ENCODE data around the gene PPARD. TPM values are rescaled to one million over a fixed set of nuclear protein-coding genes. Genes with fewer than 3 reads are reported as not detected.
A peak's percentile ranks its signal among the peaks of the same experiment; 100 is the strongest.

The PPARD gene
- total and polyA plus RNA-seq, 2 of the 13 experiments (the other 11 are each of a cell fraction or from before 2014, with no cell fraction given): 6.1 to 13.3 TPM

DNA sequence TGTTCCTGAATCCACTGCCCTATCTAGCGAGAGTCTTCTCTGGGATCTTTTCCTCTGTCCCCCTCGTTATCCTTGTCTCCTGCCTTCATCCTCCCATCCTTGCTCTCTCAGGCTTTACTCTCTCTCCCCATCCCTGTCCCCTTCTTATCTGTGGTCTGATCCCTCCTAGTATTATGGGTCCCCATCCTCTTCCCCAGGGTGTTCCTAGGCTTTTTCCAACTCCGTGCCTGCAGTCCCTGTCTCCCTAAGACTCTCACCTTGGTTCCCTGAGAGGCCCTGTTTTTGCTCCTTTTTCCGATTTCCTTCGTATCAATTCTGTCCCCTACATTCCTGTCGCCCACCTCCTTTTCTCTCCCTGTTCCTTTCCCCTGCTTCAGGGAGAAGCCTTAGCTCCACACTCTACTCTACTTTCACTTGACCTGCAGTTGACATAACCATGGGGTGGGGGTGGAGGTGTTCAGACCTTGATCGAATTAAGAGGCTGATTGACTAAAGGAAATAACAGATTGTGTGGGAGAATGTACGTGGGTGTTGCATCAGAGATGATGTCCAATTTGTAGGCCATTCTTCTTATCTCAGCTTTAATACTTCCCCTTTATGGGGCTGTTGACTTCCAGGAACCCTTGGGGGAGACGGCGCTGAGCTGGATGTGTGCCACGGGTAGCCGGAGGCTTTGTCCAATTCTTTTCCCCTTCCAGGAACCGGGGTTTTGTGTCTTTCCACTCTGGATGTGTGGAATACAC lies 905 bp downstream of the PPARD start:
- no peaks in the 10 kb centered on the region for H3K9me3 ChIP-seq (ENCODE audit: low read length)
- peak overlapping the region; percentile 74 to 89 (median 87) for H3K4me3 ChIP-seq (replicated peaks in 1 of 3; ENCODE audit: insufficient read depth in 1 of 3, low read depth in 2 of 3, low read length in 3 of 3)
- DNase-seq (ENCODE audit: low spot score): no peak
- peaks cover 6 to 22% of the 10 kb centered on the region in 2 experiments; a peak in 4 of 5 replicates for H3K36me3 ChIP-seq (replicated peaks in 1 of 2; ENCODE audit: control insufficient read depth in 1 of 2, insufficient read depth in 2 of 2, low read length in 2 of 2)
- peak overlapping the region; percentile 97 for H3K4me2 ChIP-seq (ENCODE audit: low read depth, low read length)
- ChIA-PET CTCF (ENCODE audit: low intra/inter-chr PET ratio, low total read pairs) (interaction anchor here (0.9 to 3.5 kb wide), 5 partner anchors 42 to 125 kb away, joined by 3 to 87 read pairs (median 27); partner anchors contain the start of genes FANCE and RPL10A), POLR2A (interaction anchor here (1.5 to 4.3 kb wide), 7 partner anchors 28 to 128 kb away, joined by 4 to 19 read pairs (median 12); partner anchors contain the start of genes FANCE and ZNF76)
- peaks cover 40% of the 10 kb centered on the region for H3K4me1 ChIP-seq (ENCODE audit: insufficient read depth, low read length)
- in situ Hi-C loops (cut with HindIII; ENCODE audit: extremely low pct_ligation_motif_present, low pct_unique_long_range_greater_than_20kb): loop anchor here (5.0 kb wide), 2 partner anchors 64 to 109 kb away; partner anchors contain the start of gene FANCE
- H3K9ac ChIP-seq (ENCODE audit: insufficient read depth, low read depth, low read length): peak overlapping the region; percentile 83
- H2AFZ ChIP-seq (ENCODE audit: low read length): no peak overlapping the region
- no peaks in the 10 kb centered on the region for H4K20me1 ChIP-seq (ENCODE audit: insufficient read depth, low read length)
- BruUV-seq (replicated peaks): TSS peak; percentile 62
- no peaks in the 10 kb centered on the region; a peak in 1 of 5 replicates for H3K27me3 ChIP-seq (ENCODE audit: control insufficient read depth in 1 of 2, insufficient read depth in 2 of 2, low read length in 2 of 2)
- peak; percentile 4 for ATAC-seq
- 27% methylated on average over 13 of the region's 13 CpGs for WGBS (ENCODE audit: low lambda C conversion rate)
- intact Hi-C loops (cut with micrococcal nuclease; ENCODE audit: unreplicated experiment): no loop called here
- H3K79me2 ChIP-seq (ENCODE audit: insufficient read depth, low read length): peaks cover 20% of the 10 kb centered on the region
- TF ChIP-seq, protein P1, sequence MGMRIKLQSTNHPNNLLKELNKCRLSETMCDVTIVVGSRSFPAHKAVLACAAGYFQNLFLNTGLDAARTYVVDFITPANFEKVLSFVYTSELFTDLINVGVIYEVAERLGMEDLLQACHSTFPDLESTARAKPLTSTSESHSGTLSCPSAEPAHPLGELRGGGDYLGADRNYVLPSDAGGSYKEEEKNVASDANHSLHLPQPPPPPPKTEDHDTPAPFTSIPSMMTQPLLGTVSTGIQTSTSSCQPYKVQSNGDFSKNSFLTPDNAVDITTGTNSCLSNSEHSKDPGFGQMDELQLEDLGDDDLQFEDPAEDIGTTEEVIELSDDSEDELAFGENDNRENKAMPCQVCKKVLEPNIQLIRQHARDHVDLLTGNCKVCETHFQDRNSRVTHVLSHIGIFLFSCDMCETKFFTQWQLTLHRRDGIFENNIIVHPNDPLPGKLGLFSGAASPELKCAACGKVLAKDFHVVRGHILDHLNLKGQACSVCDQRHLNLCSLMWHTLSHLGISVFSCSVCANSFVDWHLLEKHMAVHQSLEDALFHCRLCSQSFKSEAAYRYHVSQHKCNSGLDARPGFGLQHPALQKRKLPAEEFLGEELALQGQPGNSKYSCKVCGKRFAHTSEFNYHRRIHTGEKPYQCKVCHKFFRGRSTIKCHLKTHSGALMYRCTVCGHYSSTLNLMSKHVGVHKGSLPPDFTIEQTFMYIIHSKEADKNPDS (CRISPR knock-in tag; IDR thresholded peaks at IDR 0.05): peak; percentile 40; the same call in 1 of the 2 replicates
- TF ChIP-seq ZNF333 (CRISPR knock-in tag; IDR thresholded peaks at IDR 0.05; ENCODE audit: borderline replicate concordance) (no peak), CREM (IDR thresholded peaks at IDR 0.05) (0 out of 2 replicates have a peak, but pooled peaks have one; percentile 11), CREM (CRISPR knock-in tag; IDR thresholded peaks at IDR 0.05) (no peak), ZNF430 (CRISPR knock-in tag; IDR thresholded peaks at IDR 0.05) (no peak)
- TF ChIP-seq, protein P2, sequence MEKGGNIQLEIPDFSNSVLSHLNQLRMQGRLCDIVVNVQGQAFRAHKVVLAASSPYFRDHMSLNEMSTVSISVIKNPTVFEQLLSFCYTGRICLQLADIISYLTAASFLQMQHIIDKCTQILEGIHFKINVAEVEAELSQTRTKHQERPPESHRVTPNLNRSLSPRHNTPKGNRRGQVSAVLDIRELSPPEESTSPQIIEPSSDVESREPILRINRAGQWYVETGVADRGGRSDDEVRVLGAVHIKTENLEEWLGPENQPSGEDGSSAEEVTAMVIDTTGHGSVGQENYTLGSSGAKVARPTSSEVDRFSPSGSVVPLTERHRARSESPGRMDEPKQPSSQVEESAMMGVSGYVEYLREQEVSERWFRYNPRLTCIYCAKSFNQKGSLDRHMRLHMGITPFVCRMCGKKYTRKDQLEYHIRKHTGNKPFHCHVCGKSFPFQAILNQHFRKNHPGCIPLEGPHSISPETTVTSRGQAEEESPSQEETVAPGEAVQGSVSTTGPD (CRISPR knock-in tag; IDR thresholded peaks at IDR 0.05): no peak
- TF ChIP-seq, protein P3, sequence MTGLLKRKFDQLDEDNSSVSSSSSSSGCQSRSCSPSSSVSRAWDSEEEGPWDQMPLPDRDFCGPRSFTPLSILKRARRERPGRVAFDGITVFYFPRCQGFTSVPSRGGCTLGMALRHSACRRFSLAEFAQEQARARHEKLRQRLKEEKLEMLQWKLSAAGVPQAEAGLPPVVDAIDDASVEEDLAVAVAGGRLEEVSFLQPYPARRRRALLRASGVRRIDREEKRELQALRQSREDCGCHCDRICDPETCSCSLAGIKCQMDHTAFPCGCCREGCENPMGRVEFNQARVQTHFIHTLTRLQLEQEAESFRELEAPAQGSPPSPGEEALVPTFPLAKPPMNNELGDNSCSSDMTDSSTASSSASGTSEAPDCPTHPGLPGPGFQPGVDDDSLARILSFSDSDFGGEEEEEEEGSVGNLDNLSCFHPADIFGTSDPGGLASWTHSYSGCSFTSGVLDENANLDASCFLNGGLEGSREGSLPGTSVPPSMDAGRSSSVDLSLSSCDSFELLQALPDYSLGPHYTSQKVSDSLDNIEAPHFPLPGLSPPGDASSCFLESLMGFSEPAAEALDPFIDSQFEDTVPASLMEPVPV (CRISPR knock-in tag; IDR thresholded peaks at IDR 0.05): peak; percentile 13; the same call in 1 of the 2 replicates
- TF ChIP-seq, protein P4, sequence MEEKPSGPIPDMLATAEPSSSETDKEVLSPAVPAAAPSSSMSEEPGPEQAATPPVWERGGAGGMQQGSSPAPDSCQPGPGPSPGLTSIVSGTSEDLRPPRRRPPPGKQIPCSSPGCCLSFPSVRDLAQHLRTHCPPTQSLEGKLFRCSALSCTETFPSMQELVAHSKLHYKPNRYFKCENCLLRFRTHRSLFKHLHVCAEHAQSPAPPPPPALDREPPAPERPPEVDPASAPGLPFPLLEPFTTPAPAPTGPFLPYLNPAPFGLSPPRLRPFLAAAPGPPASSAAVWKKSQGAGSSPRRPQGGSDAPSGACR (CRISPR knock-in tag; IDR thresholded peaks at IDR 0.05): peak; percentile 54; the same call in 1 of the 2 replicates
- FAIRE-seq: peak; percentile 23
- peak overlapping the region; percentile 46 for H3K27ac ChIP-seq (ENCODE audit: extremely low read length, insufficient read depth, low read length)

Measured in HepG2 (cell line).